GM20000 (cell line): ENCODE results near the gene ARHGEF26.

Experiments
- DNase-seq: peaks from one replicate; pipeline ENCODE4 v3.0.0; 2012; ENCODE audit warnings: low spot score
- CTCF ChIP-seq: IDR thresholded peaks from 2 replicates; pipeline ENCODE4 v1.5.1; 2012; ENCODE audit warnings: mild to moderate bottlenecking, control low read depth; ENCODE audit errors: extremely low read depth, missing control alignments

ARHGEF26 gene

GRCh38 chr3:154197751-154198150 lies 76.6 kb downstream of the ARHGEF26 start:
- no peak for TF ChIP-seq CTCF
- DNase-seq, result no peak

GRCh38 chr3:154209499-154209898 lies 88.3 kb downstream of the ARHGEF26 start:
- no peak for DNase-seq
- no peak for TF ChIP-seq CTCF

GRCh38 chr3:154210986-154211385 lies 89.8 kb downstream of the ARHGEF26 start:
- DNase-seq, result no peak
- TF ChIP-seq CTCF, result no peak

GRCh38 chr3:154214306-154214705 lies 93.1 kb downstream of the ARHGEF26 start:
- no peak for TF ChIP-seq CTCF
- no peak for DNase-seq

- no peak for DNase-seq
- no peak for TF ChIP-seq CTCF
These were observed 96.5 kb downstream of the ARHGEF26 start for GRCh38 chr3:154217671-154218070.

- DNase-seq, result no peak
These were observed 97.5 kb downstream of the ARHGEF26 start for GRCh38 chr3:154218728-154219127.

GRCh38 chr3:154220462-154220861 lies 99.3 kb downstream of the ARHGEF26 start:
- DNase-seq, result no peak
- TF ChIP-seq CTCF, result no peak

More at GRCh38 chr3:154218728-154219127, 97.5 kb downstream of the ARHGEF26 start:
- TF ChIP-seq CTCF, result no peak
